H9 (cell line): ENCODE results near the gene SIX5. TPM values are rescaled to one million over a fixed set of nuclear protein-coding genes. Genes with fewer than 3 reads are reported as not detected.

Source experiments
- DNase-seq: peaks from one replicate; pipeline ENCODE4 v3.0.0-alpha.2; 2017
- H2AFZ ChIP-seq: one replicate; pipeline ENCODE4 v1.6.1; 2013; ENCODE audit warnings: mild to moderate bottlenecking, low read length, control low read depth, moderate library complexity
- H2AK5ac ChIP-seq: 2 replicates; pipeline ENCODE4 v1.6.1; 2013; ENCODE audit warnings: low read length, control low read depth, mixed read lengths; ENCODE audit not compliant: insufficient read length
- H2BK120ac ChIP-seq: one replicate; pipeline ENCODE4 v1.6.1; 2013; ENCODE audit warnings: low read depth, mild to moderate bottlenecking, low read length, control low read depth, inconsistent platforms; ENCODE audit not compliant: poor library complexity, severe bottlenecking
- H2BK12ac ChIP-seq: 2 replicates; pipeline ENCODE4 v1.6.1; 2013; ENCODE audit warnings: low read length, control low read depth, mixed read lengths, low read depth; ENCODE audit not compliant: insufficient read length
- H2BK15ac ChIP-seq: 2 replicates; pipeline ENCODE4 v1.6.1; 2013; ENCODE audit warnings: low read depth, low read length, control low read depth
- H2BK20ac ChIP-seq: one replicate; pipeline ENCODE4 v1.6.1; 2013; ENCODE audit warnings: low read depth, mild to moderate bottlenecking, low read length, control low read depth, inconsistent platforms; ENCODE audit not compliant: poor library complexity, severe bottlenecking
- H2BK5ac ChIP-seq: 2 replicates; pipeline ENCODE4 v1.6.1; 2013; ENCODE audit warnings: low read length, control low read depth, mixed read lengths; ENCODE audit not compliant: insufficient read length
- H3K14ac ChIP-seq: 2 replicates; pipeline ENCODE4 v1.6.1; 2013; ENCODE audit warnings: low read length, control low read depth; ENCODE audit not compliant: insufficient read depth
- H3K18ac ChIP-seq: 2 replicates; pipeline ENCODE4 v1.6.1; 2013; ENCODE audit warnings: low read depth, mild to moderate bottlenecking, mixed read lengths, low read length, control low read depth; ENCODE audit not compliant: insufficient read length
- H3K23ac ChIP-seq: 2 replicates; pipeline ENCODE4 v1.6.1; 2013; ENCODE audit warnings: low read length, control low read depth, mixed read lengths, low read depth; ENCODE audit not compliant: insufficient read length
- H3K23me2 ChIP-seq: 2 replicates; pipeline ENCODE4 v1.6.1; 2013; ENCODE audit warnings: low read depth, mild to moderate bottlenecking, mixed read lengths, low read length, control low read depth; ENCODE audit not compliant: insufficient read length, poor library complexity, severe bottlenecking
- H3K27ac ChIP-seq: 2 replicates; pipeline ENCODE4 v1.5.1; 2013; ENCODE audit warnings: low read length, control low read depth, mixed read lengths, low read depth; ENCODE audit not compliant: insufficient read length
- H3K27me3 ChIP-seq: 2 replicates; pipeline ENCODE4 v1.6.1; 2013; ENCODE audit warnings: low read length, control low read depth, inconsistent platforms; ENCODE audit not compliant: insufficient read depth
- H3K4ac ChIP-seq: 2 replicates; pipeline ENCODE4 v1.6.1; 2013; ENCODE audit warnings: low read depth, mild to moderate bottlenecking, control low read depth, inconsistent platforms, low read length, moderate library complexity
- H3K4me1 ChIP-seq: 2 replicates; pipeline ENCODE4 v1.6.1; 2013; ENCODE audit warnings: low read length, control low read depth, inconsistent platforms; ENCODE audit not compliant: insufficient read depth
- H3K4me2 ChIP-seq: 2 replicates; pipeline ENCODE4 v1.6.1; 2013; ENCODE audit warnings: low read length, control low read depth, mixed read lengths; ENCODE audit not compliant: insufficient read length, insufficient read depth
- H3K56ac ChIP-seq: 2 replicates; pipeline ENCODE4 v1.6.1; 2013; ENCODE audit warnings: low read depth, mild to moderate bottlenecking, mixed read lengths, low read length, control low read depth; ENCODE audit not compliant: insufficient read length
- H3K79me1 ChIP-seq: 2 replicates; pipeline ENCODE4 v1.6.1; 2013; ENCODE audit warnings: low read depth, mild to moderate bottlenecking, moderate library complexity, low read length, control low read depth, inconsistent platforms; ENCODE audit not compliant: insufficient read depth, poor library complexity, severe bottlenecking
- H3K79me2 ChIP-seq: 2 replicates; pipeline ENCODE4 v1.6.1; 2013; ENCODE audit warnings: low read length, control low read depth, inconsistent platforms; ENCODE audit not compliant: insufficient read depth
- H3K9ac ChIP-seq: 2 replicates; pipeline ENCODE4 v1.6.1; 2013; ENCODE audit warnings: low read length, control low read depth, mixed read lengths; ENCODE audit not compliant: insufficient read length; ENCODE audit errors: extremely low read depth
- H3K9me3 ChIP-seq: one replicate; pipeline ENCODE4 v1.6.1; 2013; ENCODE audit warnings: low read depth, low read length, inconsistent platforms; ENCODE audit not compliant: control insufficient read depth
- H3T11ph ChIP-seq: one replicate; pipeline ENCODE4 v1.6.1; 2013; ENCODE audit warnings: mild to moderate bottlenecking, low read length, control low read depth, inconsistent platforms
- H4K20me1 ChIP-seq: one replicate; pipeline ENCODE4 v1.6.1; 2013; ENCODE audit not compliant: control insufficient read depth, insufficient read length, insufficient read depth
- H4K5ac ChIP-seq: 2 replicates; pipeline ENCODE4 v1.6.1; 2013; ENCODE audit warnings: low read depth, mild to moderate bottlenecking, mixed read lengths, low read length, control low read depth; ENCODE audit not compliant: insufficient read length
- H4K8ac ChIP-seq: replicated peaks from 2 replicates; pipeline ENCODE4 v1.6.1; 2013; ENCODE audit warnings: low read length, control low read depth, mixed read lengths, low read depth; ENCODE audit not compliant: insufficient read length
- H4K91ac ChIP-seq: 2 replicates; pipeline ENCODE4 v1.6.1; 2013; ENCODE audit warnings: low read depth, mild to moderate bottlenecking, moderate library complexity, mixed read lengths, low read length, control low read depth; ENCODE audit not compliant: insufficient read length
- H3K27ac Mint-ChIP-seq, 3 experiments: 2 replicates in 2 of 3; 3 replicates in 1 of 3; pipeline ENCODE4 v1.8.0; 2020 to 2021; ENCODE audit warnings: mixed read lengths in 3 of 3, mild to moderate bottlenecking in 1 of 3, moderate library complexity in 1 of 3
- H3K27me3 Mint-ChIP-seq: 2 replicates; pipeline ENCODE4 v1.8.0; 2021; ENCODE audit warnings: low read depth, mild to moderate bottlenecking, moderate library complexity, mixed read lengths
- H3K36me3 Mint-ChIP-seq, 3 experiments: 2 replicates in 2 of 3; 3 replicates in 1 of 3; pipeline ENCODE4 v1.8.0; 2020 to 2021; ENCODE audit warnings: low read depth in 3 of 3, mixed read lengths in 3 of 3; ENCODE audit not compliant: insufficient read depth in 1 of 3
- H3K4me1 Mint-ChIP-seq, 2 experiments: 2 replicates each; pipeline ENCODE4 v1.8.0; 2020; ENCODE audit warnings: mixed read lengths in 2 of 2
- H3K4me3 Mint-ChIP-seq, 2 experiments: 2 replicates in 1 of 2; 3 replicates in 1 of 2; pipeline ENCODE4 v1.8.0; 2020 to 2021; ENCODE audit warnings: mild to moderate bottlenecking in 2 of 2, mixed read lengths in 2 of 2, moderate library complexity in 1 of 2
- H3K9me3 Mint-ChIP-seq, 2 experiments: 2 replicates in 1 of 2; 3 replicates in 1 of 2; pipeline ENCODE4 v1.8.0; 2020; ENCODE audit warnings: mild to moderate bottlenecking in 2 of 2, mixed read lengths in 2 of 2, moderate library complexity in 1 of 2
- CTCF ChIP-seq: fragments of 200-600 bp; sonication (generic); conservative IDR thresholded peaks from 3 replicates; pipeline ENCODE4 v1.8.0; 2021; ENCODE audit warnings: antibody characterized with exemption, mild to moderate bottlenecking
- WGBS: extraction: QIAGEN DNeasy Blood & Tissue Kit; methylation state at CpG from one replicate; pipeline ENCODE4 v1.1.7; 2013; ENCODE audit warnings: missing lambda C conversion rate, low lambda C conversion rate, mixed read lengths; ENCODE audit not compliant: insufficient read length; ENCODE audit errors: extremely low coverage; 5-methylcytosine and 5-hydroxymethylcytosine counted together
- total RNA-seq: library from RNA; stranded (reverse); gene quantifications from 2 replicates; pipeline ENCODE4 v1.2.1, GENCODE V29; 2021

The SIX5 gene
- total RNA-seq, 1 experiment from 2014 or later: 41.7 TPM

GRCh38 chr19:45762870-45763631 is 6.0 kb downstream of the SIX5 start:
- Histone ChIP-seq H3K4me2 (no peak overlapping the region), H2BK120ac (no peak overlapping the region), H2AK5ac (no peak overlapping the region), H4K8ac (no peak overlapping the region), H3K9ac (no peak overlapping the region), H4K91ac (no peak overlapping the region), H2BK20ac (no peak overlapping the region), H3T11ph (no peak overlapping the region), H4K5ac (no peak overlapping the region), H3K9me3 (no peaks in the 10 kb centered on the region), H3K79me1 (no peaks in the 10 kb centered on the region), H3K14ac (no peak overlapping the region), H3K18ac (no peak overlapping the region), H2BK5ac (no peak overlapping the region), H2AFZ (no peak overlapping the region), H3K56ac (no peak overlapping the region), H3K4ac (no peak overlapping the region), H4K20me1 (no peaks in the 10 kb centered on the region), H3K23ac (no peak overlapping the region), H3K79me2 (no peaks in the 10 kb centered on the region), H3K4me1 (peaks cover 3% of the 10 kb centered on the region; the same call in 1 of the 2 replicates), H3K27ac (no peak overlapping the region), H2BK15ac (no peak overlapping the region), H2BK12ac (no peak overlapping the region), H3K23me2 (peaks cover 11% of the 10 kb centered on the region), H3K27me3 (no peaks in the 10 kb centered on the region)
- H3K27me3 Mint-ChIP-seq: peaks cover 20% of the 10 kb centered on the region
- no peak for DNase-seq
- no peak overlapping the region for H3K27ac Mint-ChIP-seq
- no peak overlapping the region for H3K4me3 Mint-ChIP-seq
- no CpG with 5 or more reads among the region's 15 CpGs for WGBS
- H3K36me3 Mint-ChIP-seq: 0 out of 7 replicates have a peak, but pooled peaks cover 0 to 2% (median 0%) of the 10 kb centered on the region in 3 experiments
- peaks cover 8 to 35% of the 10 kb centered on the region in 2 experiments for H3K4me1 Mint-ChIP-seq
- H3K9me3 Mint-ChIP-seq: no peaks in the 10 kb centered on the region
- no peak for TF ChIP-seq CTCF
